OCI-LY7 (cell line): ENCODE measurements around the gene XPR1.

ENCODE experiments used
- CTCF ChIP-seq: fragments of 200-600 bp; sonication (generic); conservative IDR thresholded peaks from 2 replicates; pipeline ENCODE4 v1.5.1; 2014; ENCODE audit warnings: mild to moderate bottlenecking, antibody characterized with exemption, low read length, moderate library complexity, mixed read lengths
- EZH2phosphoT487 ChIP-seq: fragments of 200-600 bp; sonication (generic); IDR thresholded peaks from 2 replicates; pipeline ENCODE4 v1.6.1; 2018; ENCODE audit warnings: low read depth, borderline replicate concordance, mild to moderate bottlenecking, mixed run types, antibody characterized with exemption, low read length, moderate library complexity, mixed read lengths

GRCh38 chr1:180590889-180591288 is 40.9 kb upstream of the XPR1 start:
- TF ChIP-seq CTCF (no peak), EZH2phosphoT487 (no peak)
